Parathyroid adenoma (tissue), 2 donors: ENCODE results near the gene SLC15A3.

Source experiments
- H2AFZ ChIP-seq: fragments of 300-600 bp; sonication (generic); one replicate; pipeline ENCODE4 v1.7.0; 2017; ENCODE audit warnings: antibody characterized with exemption, mild to moderate bottlenecking
- H3K27ac ChIP-seq: fragments of 300-600 bp; sonication (generic); one replicate; pipeline ENCODE4 v1.7.0; 2017
- H3K27me3 ChIP-seq: fragments of 300-600 bp; sonication (generic); one replicate; pipeline ENCODE4 v1.7.0; 2017; ENCODE audit warnings: low read length; ENCODE audit not compliant: control insufficient read depth, insufficient read depth
- H3K36me3 ChIP-seq: fragments of 300-600 bp; sonication (generic); one replicate; pipeline ENCODE4 v1.7.0; 2017; ENCODE audit warnings: low read length; ENCODE audit not compliant: control insufficient read depth, insufficient read depth
- H3K4me1 ChIP-seq: fragments of 300-600 bp; sonication (generic); one replicate; pipeline ENCODE4 v1.7.0; 2017; ENCODE audit warnings: control low read depth
- H3K4me2 ChIP-seq: fragments of 300-600 bp; sonication (generic); one replicate; pipeline ENCODE4 v1.7.0; 2017; ENCODE audit warnings: low read length
- H3K4me3 ChIP-seq: fragments of 300-600 bp; sonication (generic); one replicate; pipeline ENCODE4 v1.7.0; 2017; ENCODE audit warnings: low read depth, low read length
- H3K79me2 ChIP-seq: fragments of 300-600 bp; sonication (generic); one replicate; pipeline ENCODE4 v1.7.0; 2017; ENCODE audit warnings: control low read depth
- H3K9ac ChIP-seq: fragments of 300-600 bp; sonication (generic); one replicate; pipeline ENCODE4 v1.7.0; 2017; ENCODE audit warnings: mild to moderate bottlenecking
- H3K9me3 ChIP-seq: fragments of 300-600 bp; sonication (generic); one replicate; pipeline ENCODE4 v1.7.0; 2017; ENCODE audit warnings: low read length; ENCODE audit not compliant: control insufficient read depth
- CTCF ChIP-seq: fragments of 300-600 bp; sonication (generic); IDR thresholded peaks from one replicate; pipeline ENCODE4 v1.7.0; 2017; ENCODE audit warnings: antibody characterized with exemption, mild to moderate bottlenecking
- donor health status: primary hyperparathyroidism.

The SLC15A3 gene

GRCh38 chr11:60934790-60935605, 17.0 kb downstream of the SLC15A3 start:
- Histone ChIP-seq H3K79me2 (no peaks in the 10 kb centered on the region), H2AFZ (no peak overlapping the region), H3K36me3 (no peaks in the 10 kb centered on the region), H3K9ac (no peak overlapping the region), H3K4me1 (no peaks in the 10 kb centered on the region), H3K4me2 (no peak overlapping the region), H3K9me3 (no peaks in the 10 kb centered on the region), H3K27me3 (no peaks in the 10 kb centered on the region), H3K27ac (no peak overlapping the region), H3K4me3 (no peak overlapping the region)
- no peak for TF ChIP-seq CTCF

GRCh38 chr11:60934124-60934789, 17.7 kb downstream of the SLC15A3 start:
- H3K4me1 ChIP-seq: no peaks in the 10 kb centered on the region
- H3K27me3 ChIP-seq: no peaks in the 10 kb centered on the region
- H3K9me3 ChIP-seq: no peaks in the 10 kb centered on the region
- H3K79me2 ChIP-seq: no peaks in the 10 kb centered on the region
- H2AFZ ChIP-seq: no peak overlapping the region
- no peak overlapping the region for H3K4me2 ChIP-seq
- H3K4me3 ChIP-seq: no peak overlapping the region
- no peak overlapping the region for H3K27ac ChIP-seq
- no peak overlapping the region for H3K9ac ChIP-seq
- no peak for TF ChIP-seq CTCF
- no peaks in the 10 kb centered on the region for H3K36me3 ChIP-seq

- Histone ChIP-seq H3K4me3 (no peak overlapping the region), H3K79me2 (no peaks in the 10 kb centered on the region), H2AFZ (no peak overlapping the region), H3K4me2 (no peak overlapping the region), H3K36me3 (no peaks in the 10 kb centered on the region), H3K27ac (no peak overlapping the region), H3K27me3 (no peaks in the 10 kb centered on the region), H3K9ac (no peak overlapping the region), H3K4me1 (no peaks in the 10 kb centered on the region), H3K9me3 (no peaks in the 10 kb centered on the region)
- TF ChIP-seq CTCF: no peak
Observed at GRCh38 chr11:60933416-60934123, 18.4 kb downstream of the SLC15A3 start.

- Histone ChIP-seq H3K9me3 (no peaks in the 10 kb centered on the region), H3K4me1 (no peaks in the 10 kb centered on the region), H3K36me3 (no peaks in the 10 kb centered on the region), H3K4me3 (no peak overlapping the region), H2AFZ (no peak overlapping the region), H3K4me2 (no peak overlapping the region), H3K79me2 (no peaks in the 10 kb centered on the region), H3K27me3 (no peaks in the 10 kb centered on the region), H3K27ac (no peak overlapping the region), H3K9ac (no peak overlapping the region)
- TF ChIP-seq CTCF: no peak
Observed at GRCh38 chr11:60932605-60933356, 19.2 kb downstream of the SLC15A3 start.
